Measurements from ENCODE around the gene RNF166. TPM values are rescaled to one million over a fixed set of nuclear protein-coding genes. Genes with fewer than 3 reads are reported as not detected.
A peak's percentile ranks its signal among the peaks of the same experiment; 100 is the strongest.

RNF166 gene
- total RNA-seq, 1 donor from 2014 or later, result 31.3 TPM

- DNase-seq (ENCODE audit: low read depth, low spot score), result no peak
- Mint-ChIP-seq H3K4me1 (no peaks in the 10 kb centered on the region), H3K36me3 (ENCODE audit: low read depth) (no peaks in the 10 kb centered on the region), H3K4me3 (no peak overlapping the region), H3K27ac (ENCODE audit: unreplicated experiment) (no peak overlapping the region), H3K27me3 (ENCODE audit: low read depth) (no peaks in the 10 kb centered on the region), H3K9me3 (no peaks in the 10 kb centered on the region)
- no peak for TF ChIP-seq CTCF (conservative IDR thresholded peaks at IDR 0.05)
Measured at GRCh38 chr16:88698646-88699045, 7.6 kb downstream of the RNF166 start.

- Mint-ChIP-seq H3K27ac (ENCODE audit: unreplicated experiment) (no peak overlapping the region), H3K27me3 (ENCODE audit: low read depth) (no peaks in the 10 kb centered on the region), H3K36me3 (ENCODE audit: low read depth) (no peaks in the 10 kb centered on the region), H3K9me3 (no peaks in the 10 kb centered on the region), H3K4me3 (no peak overlapping the region), H3K4me1 (no peaks in the 10 kb centered on the region)
- TF ChIP-seq CTCF (conservative IDR thresholded peaks at IDR 0.05), result peak; percentile 41
- DNase-seq (ENCODE audit: low read depth, low spot score), result no peak
Measured at GRCh38 chr16:88697831-88698615, 8.2 kb downstream of the RNF166 start.

- H3K27me3 Mint-ChIP-seq (ENCODE audit: low read depth), result no peaks in the 10 kb centered on the region
- no peak overlapping the region for H3K4me3 Mint-ChIP-seq
- no peak overlapping the region for H3K27ac Mint-ChIP-seq (ENCODE audit: unreplicated experiment)
- no peaks in the 10 kb centered on the region for H3K9me3 Mint-ChIP-seq
- TF ChIP-seq CTCF (conservative IDR thresholded peaks at IDR 0.05), result no peak
- H3K36me3 Mint-ChIP-seq (ENCODE audit: low read depth), result no peaks in the 10 kb centered on the region
- no peaks in the 10 kb centered on the region for H3K4me1 Mint-ChIP-seq
- no peak for DNase-seq (ENCODE audit: low read depth, low spot score)
Measured at GRCh38 chr16:88697116-88697830, 8.9 kb downstream of the RNF166 start.

GRCh38 chr16:88696441-88696840 is 9.8 kb downstream of the RNF166 start:
- no peak overlapping the region for H3K27ac Mint-ChIP-seq (ENCODE audit: unreplicated experiment)

GRCh38 chr16:88695753-88696152 is 10.5 kb downstream of the RNF166 start:
- H3K27ac Mint-ChIP-seq (ENCODE audit: unreplicated experiment), result no peak overlapping the region
- peaks cover 6% of the 10 kb centered on the region for H3K27me3 Mint-ChIP-seq (ENCODE audit: low read depth)
- H3K4me3 Mint-ChIP-seq, result no peak overlapping the region
- no peaks in the 10 kb centered on the region for H3K4me1 Mint-ChIP-seq
- H3K36me3 Mint-ChIP-seq (ENCODE audit: low read depth), result no peaks in the 10 kb centered on the region
- no peak for TF ChIP-seq CTCF (conservative IDR thresholded peaks at IDR 0.05)
- DNase-seq (ENCODE audit: low read depth, low spot score), result no peak
- H3K9me3 Mint-ChIP-seq, result no peaks in the 10 kb centered on the region

More at GRCh38 chr16:88696441-88696840, 9.8 kb downstream of the RNF166 start:
- Mint-ChIP-seq H3K4me3 (no peak overlapping the region), H3K4me1 (no peaks in the 10 kb centered on the region), H3K36me3 (ENCODE audit: low read depth) (no peaks in the 10 kb centered on the region), H3K9me3 (no peaks in the 10 kb centered on the region), H3K27me3 (ENCODE audit: low read depth) (no peaks in the 10 kb centered on the region)
- no peak for DNase-seq (ENCODE audit: low read depth, low spot score)
- TF ChIP-seq CTCF (conservative IDR thresholded peaks at IDR 0.05), result no peak
